H1 (cell line): ENCODE data around the gene MOG. TPM values are rescaled to one million over a fixed set of nuclear protein-coding genes. Genes with fewer than 3 reads are reported as not detected.

Source experiments
- RAD21 ChIP-seq, 2 experiments: IDR thresholded peaks in 1 of 2; conservative IDR thresholded peaks in 1 of 2; 2 replicates each; pipeline ENCODE4 v1.6.1; 2011; ENCODE audit warnings: low read depth in 2 of 2, low read length in 2 of 2, improper control_type of control experiment in 1 of 2, inconsistent platforms in 1 of 2, mild to moderate bottlenecking in 1 of 2, moderate library complexity in 1 of 2
- polyA plus RNA-seq, 7 experiments: library from polyadenylated mRNA; depleted of rRNA in 3 of 7; stranded (reverse) in 5 of 7; unstranded in 2 of 7; fragments of >200 nt in 5 of 7; fragments of 200-250 nt in 2 of 7; gene quantifications; 1 replicate in 5 of 7; 2 replicates in 1 of 7; 4 replicates in 1 of 7; pipeline versions ENCODE4 v1.2.1 to v1.2.3, GENCODE V29; 2011 to 2013; ENCODE audit warnings: missing spikeins in 2 of 7, mixed read lengths in 2 of 7
- total RNA-seq: library from RNA; stranded (reverse); fragmentation: NEBNext Ultra II Directional; extraction: Animal tissue kit (Norgen Biotek cat#: 25700); gene quantifications from 2 replicates; pipeline ENCODE4 v1.2.1, GENCODE V29; 2021

MOG gene
- total and polyA plus RNA-seq, 2 of the 8 experiments (the other 6 are each of a cell fraction or from before 2014, with no cell fraction given): 0.17 to 0.86 TPM

DNA sequence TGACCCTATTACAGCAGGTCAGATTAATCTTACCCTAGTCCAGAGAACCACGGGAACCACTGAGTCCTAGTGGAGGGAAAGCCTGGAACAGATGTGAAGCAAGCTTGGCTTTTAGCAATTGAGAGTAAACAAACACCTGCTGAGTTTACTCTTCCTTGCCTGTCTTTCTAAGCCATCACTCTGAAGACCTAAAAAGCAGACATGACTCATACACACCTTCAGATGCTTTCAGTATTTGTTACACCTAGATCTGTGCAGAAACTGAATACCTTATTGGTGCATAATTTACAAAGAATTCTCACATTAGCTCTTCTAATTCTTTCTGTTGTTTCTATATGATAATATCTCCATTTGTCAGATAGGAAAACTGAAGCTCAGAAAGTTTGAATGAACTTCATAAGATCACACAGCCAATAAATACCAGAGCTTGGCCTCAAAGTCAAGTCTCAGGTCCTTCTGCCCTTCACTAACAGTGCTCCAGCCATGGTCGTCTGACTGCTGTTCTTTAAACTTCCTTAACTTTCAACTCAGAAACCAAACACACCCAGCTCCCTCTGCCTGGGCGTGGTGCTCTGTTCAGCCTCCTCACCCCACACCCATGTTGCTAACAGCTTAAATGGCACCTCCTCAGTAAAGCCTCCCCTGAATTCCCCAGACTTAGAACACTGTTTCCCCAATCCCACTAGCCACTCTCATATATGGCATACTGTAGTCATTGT lies 15.3 kb upstream of the MOG start (continued):
- no peak for TF ChIP-seq RAD21 (IDR thresholded peaks at IDR 0.05 in 1 of 2, conservative IDR thresholded peaks at IDR 0.05 in 1 of 2; ENCODE audit: low read depth in 2 of 2, low read length in 2 of 2)
